ENCODE measurements around the gene SV2B. TPM values are rescaled to one million over a fixed set of nuclear protein-coding genes. Genes with fewer than 3 reads are reported as not detected.

The SV2B gene
- total RNA-seq (under 1 TPM in 3 of 5 donors, not detected in 2; 0.03 to 0.13 (median 0.09) TPM), total RNA-seq (0 to 1.1 (median 0.14) reads per million in 29 experiments)
- total RNA-seq (2013) = 0.06 TPM

- peak; percentile 82 to 96 (median 90) for ATAC-seq (replicated peaks in 1 of 4)
- Histone ChIP-seq H3K27ac (ENCODE audit: low read length) (no peak within 1 kb of the TSS), H3K4me1 (ENCODE audit: control insufficient read depth in 1 of 2, extremely low read depth in 1 of 2, insufficient read depth in 2 of 2, low read length in 2 of 2) (peaks cover 0 to 19% of the 10 kb centered on the region in 2 experiments), H3K4me3 (ENCODE audit: control insufficient read depth in 1 of 2, extremely low read depth in 1 of 2, low read length in 1 of 2) (peak within 1 kb of the TSS; percentile 48 to 71), H3K36me3 (ENCODE audit: control insufficient read depth in 2 of 2, extremely low read depth in 1 of 2, insufficient read depth in 1 of 2, low read length in 1 of 2) (no peaks in the 10 kb centered on the region), H3K9me3 (no peaks in the 10 kb centered on the region), H3K27me3 (replicated peaks in 1 of 2; ENCODE audit: control insufficient read depth in 2 of 2, extremely low read depth in 1 of 2, insufficient read depth in 2 of 2, low read length in 1 of 2) (peaks cover 21 to 55% of the 10 kb centered on the region in 2 experiments)
- no peaks in the 10 kb centered on the region for H3K36me3 Mint-ChIP-seq
- H3K4me3 Mint-ChIP-seq = peak within 1 kb of the TSS; percentile 73 to 84 (median 81)
- peak in 31 of 35 experiments; percentile 4 to 48 (median 24) for DNase-seq
- POLR2A ChIA-PET = no interaction called here
- peaks cover 67 to 84% of the 10 kb centered on the region in 2 donors for H3K27me3 Mint-ChIP-seq
- WGBS (ENCODE audit: insufficient coverage) = under 1% methylated on average over 64 of the region's 64 CpGs
- peaks cover 17 to 21% (median 19%) of the 10 kb centered on the region in 3 donors for H3K4me1 Mint-ChIP-seq
- CTCF ChIA-PET = no interaction called here
- H3K27ac Mint-ChIP-seq = no peak within 1 kb of the TSS
- H3K9me3 Mint-ChIP-seq = no peaks in the 10 kb centered on the region
These were observed at the start of gene SV2B for GRCh38 chr15:91099995-91100813. Gene SV2B (plus strand): TSS chr15:91100257. CDS start chr15:91226264, 126,007 bp downstream.

GRCh38 chr15:91051248-91051647 is 48.8 kb upstream of the SV2B start:
- peaks cover 9 to 34% (median 28%) of the 10 kb centered on the region in 3 donors for H3K4me1 Mint-ChIP-seq
- Histone ChIP-seq H3K27ac (ENCODE audit: low read length) (no peak overlapping the region), H3K27me3 (replicated peaks in 1 of 2; ENCODE audit: control insufficient read depth in 2 of 2, extremely low read depth in 1 of 2, insufficient read depth in 2 of 2, low read length in 1 of 2) (peaks cover 8 to 15% of the 10 kb centered on the region in 2 experiments), H3K4me3 (ENCODE audit: control insufficient read depth in 1 of 2, extremely low read depth in 1 of 2, low read length in 1 of 2) (no peak overlapping the region), H3K36me3 (ENCODE audit: control insufficient read depth in 2 of 2, extremely low read depth in 1 of 2, insufficient read depth in 1 of 2, low read length in 1 of 2) (no peaks in the 10 kb centered on the region), H3K9me3 (no peaks in the 10 kb centered on the region), H3K4me1 (ENCODE audit: control insufficient read depth in 1 of 2, extremely low read depth in 1 of 2, insufficient read depth in 2 of 2, low read length in 2 of 2) (peaks cover 0 to 18% of the 10 kb centered on the region in 2 experiments)
- WGBS (ENCODE audit: insufficient coverage) = 51% methylated on average over 3 of the region's 8 CpGs
- H3K4me3 Mint-ChIP-seq = no peak overlapping the region
- ChIA-PET CTCF (interaction anchor here in 1 of 2 donors (0.6 kb wide), 1 partner anchor 1250 kb away, joined by 6 read pairs; no protein-coding TSS in a partner anchor), POLR2A (no interaction called here)
- H3K36me3 Mint-ChIP-seq = no peaks in the 10 kb centered on the region
- ATAC-seq (replicated peaks in 1 of 4) = no peak
- H3K9me3 Mint-ChIP-seq = no peaks in the 10 kb centered on the region
- DNase-seq = no peak
- H3K27me3 Mint-ChIP-seq = peaks cover 21 to 28% of the 10 kb centered on the region in 2 donors
- no peak overlapping the region for H3K27ac Mint-ChIP-seq

- ChIA-PET POLR2A (no interaction called here), CTCF (interaction anchor here (0.9 to 1.9 kb wide), 3 partner anchors 217 to 651 kb away, joined by 3 to 15 read pairs (median 3); no protein-coding TSS in a partner anchor)
- Histone ChIP-seq H3K4me3 (ENCODE audit: control insufficient read depth in 1 of 2, extremely low read depth in 1 of 2, low read length in 1 of 2) (no peak overlapping the region), H3K27ac (ENCODE audit: low read length) (no peak overlapping the region), H3K4me1 (ENCODE audit: control insufficient read depth in 1 of 2, extremely low read depth in 1 of 2, insufficient read depth in 2 of 2, low read length in 2 of 2) (peaks cover 0 to 6% of the 10 kb centered on the region in 2 experiments), H3K9me3 (no peaks in the 10 kb centered on the region), H3K36me3 (ENCODE audit: control insufficient read depth in 2 of 2, extremely low read depth in 1 of 2, insufficient read depth in 1 of 2, low read length in 1 of 2) (no peaks in the 10 kb centered on the region), H3K27me3 (replicated peaks in 1 of 2; ENCODE audit: control insufficient read depth in 2 of 2, extremely low read depth in 1 of 2, insufficient read depth in 2 of 2, low read length in 1 of 2) (peaks cover 12 to 30% of the 10 kb centered on the region in 2 experiments)
- peaks cover 0 to 9% (median 1%) of the 10 kb centered on the region in 3 donors for H3K4me1 Mint-ChIP-seq
- H3K36me3 Mint-ChIP-seq = no peaks in the 10 kb centered on the region
- H3K9me3 Mint-ChIP-seq = no peaks in the 10 kb centered on the region
- no peak for ATAC-seq (replicated peaks in 1 of 4)
- no peak for DNase-seq
- no peak overlapping the region for H3K4me3 Mint-ChIP-seq
- WGBS (ENCODE audit: insufficient coverage) = no CpG with 5 or more reads among the region's 2 CpGs
- no peak overlapping the region for H3K27ac Mint-ChIP-seq
- H3K27me3 Mint-ChIP-seq = peaks cover 49 to 50% of the 10 kb centered on the region in 2 donors
These were observed 45.2 kb upstream of the SV2B start for GRCh38 chr15:91054816-91055215.

- ChIA-PET CTCF (interaction anchor here (1.3 to 2.9 kb wide), 3 partner anchors 216 to 220 kb away, joined by 3 to 33 read pairs (median 15); no protein-coding TSS in a partner anchor), POLR2A (no interaction called here)
- H3K27ac Mint-ChIP-seq = no peak overlapping the region
- Histone ChIP-seq H3K4me3 (ENCODE audit: control insufficient read depth in 1 of 2, extremely low read depth in 1 of 2, low read length in 1 of 2) (no peak overlapping the region), H3K27ac (ENCODE audit: low read length) (no peak overlapping the region), H3K27me3 (replicated peaks in 1 of 2; ENCODE audit: control insufficient read depth in 2 of 2, extremely low read depth in 1 of 2, insufficient read depth in 2 of 2, low read length in 1 of 2) (peaks cover 12 to 30% of the 10 kb centered on the region in 2 experiments), H3K9me3 (no peaks in the 10 kb centered on the region), H3K4me1 (ENCODE audit: control insufficient read depth in 1 of 2, extremely low read depth in 1 of 2, insufficient read depth in 2 of 2, low read length in 2 of 2) (peaks cover 0 to 3% of the 10 kb centered on the region in 2 experiments), H3K36me3 (ENCODE audit: control insufficient read depth in 2 of 2, extremely low read depth in 1 of 2, insufficient read depth in 1 of 2, low read length in 1 of 2) (no peaks in the 10 kb centered on the region)
- ATAC-seq (replicated peaks in 1 of 4) (peak in 3 of 4 experiments; percentile 31 to 51 (median 40)), DNase-seq (peak in 11 of 35 experiments; percentile 4 to 57 (median 9))
- H3K4me3 Mint-ChIP-seq = no peak overlapping the region
- H3K9me3 Mint-ChIP-seq = no peaks in the 10 kb centered on the region
- WGBS (ENCODE audit: insufficient coverage) = 18% methylated on average over 8 of the region's 11 CpGs
- H3K36me3 Mint-ChIP-seq = no peaks in the 10 kb centered on the region
- H3K4me1 Mint-ChIP-seq = peaks cover 0 to 5% (median 0%) of the 10 kb centered on the region in 3 donors
- H3K27me3 Mint-ChIP-seq = peaks cover 55 to 56% of the 10 kb centered on the region in 2 donors
These were observed 44.3 kb upstream of the SV2B start for GRCh38 chr15:91055548-91056331.

GRCh38 chr15:91061230-91061629 is 38.8 kb upstream of the SV2B start:
- no peak for DNase-seq
- no CpG with 5 or more reads among the region's 2 CpGs for WGBS (ENCODE audit: insufficient coverage)
- Mint-ChIP-seq H3K4me3 (no peak overlapping the region), H3K4me1 (no peaks in the 10 kb centered on the region), H3K9me3 (peaks cover 0 to 9% (median 4%) of the 10 kb centered on the region in 3 donors), H3K27me3 (peaks cover 30 to 38% of the 10 kb centered on the region in 2 donors), H3K36me3 (no peaks in the 10 kb centered on the region), H3K27ac (no peak overlapping the region)
- Histone ChIP-seq H3K27me3 (replicated peaks in 1 of 2; ENCODE audit: control insufficient read depth in 2 of 2, extremely low read depth in 1 of 2, insufficient read depth in 2 of 2, low read length in 1 of 2) (peaks cover 5 to 15% of the 10 kb centered on the region in 2 experiments), H3K27ac (ENCODE audit: low read length) (no peak overlapping the region), H3K36me3 (ENCODE audit: control insufficient read depth in 2 of 2, extremely low read depth in 1 of 2, insufficient read depth in 1 of 2, low read length in 1 of 2) (no peaks in the 10 kb centered on the region), H3K4me3 (ENCODE audit: control insufficient read depth in 1 of 2, extremely low read depth in 1 of 2, low read length in 1 of 2) (no peak overlapping the region), H3K4me1 (ENCODE audit: control insufficient read depth in 1 of 2, extremely low read depth in 1 of 2, insufficient read depth in 2 of 2, low read length in 2 of 2) (no peaks in the 10 kb centered on the region), H3K9me3 (no peaks in the 10 kb centered on the region)
- ATAC-seq (replicated peaks in 1 of 4) = no peak
- ChIA-PET POLR2A (no interaction called here), CTCF (no interaction called here)

- no peak overlapping the region for H3K4me3 Mint-ChIP-seq
- DNase-seq (no peak), ATAC-seq (replicated peaks in 1 of 4) (no peak)
- ChIA-PET CTCF (no interaction called here), POLR2A (no interaction called here)
- H3K4me3 ChIP-seq (ENCODE audit: control insufficient read depth in 1 of 2, extremely low read depth in 1 of 2, low read length in 1 of 2) = no peak overlapping the region
- H3K9me3 ChIP-seq = no peaks in the 10 kb centered on the region
- no peaks in the 10 kb centered on the region for H3K4me1 Mint-ChIP-seq
- no peaks in the 10 kb centered on the region for H3K4me1 ChIP-seq (ENCODE audit: control insufficient read depth in 1 of 2, extremely low read depth in 1 of 2, insufficient read depth in 2 of 2, low read length in 2 of 2)
- H3K27me3 Mint-ChIP-seq = peaks cover 23 to 40% of the 10 kb centered on the region in 2 donors
- WGBS (ENCODE audit: insufficient coverage) = 78% methylated on average over 4 of the region's 5 CpGs
- peaks cover 5 to 13% of the 10 kb centered on the region in 2 experiments for H3K27me3 ChIP-seq (replicated peaks in 1 of 2; ENCODE audit: control insufficient read depth in 2 of 2, extremely low read depth in 1 of 2, insufficient read depth in 2 of 2, low read length in 1 of 2)
- no peak overlapping the region for H3K27ac Mint-ChIP-seq
- H3K9me3 Mint-ChIP-seq = peaks cover 0 to 9% (median 4%) of the 10 kb centered on the region in 3 donors
- no peaks in the 10 kb centered on the region for H3K36me3 Mint-ChIP-seq
- no peak overlapping the region for H3K27ac ChIP-seq (ENCODE audit: low read length)
- no peaks in the 10 kb centered on the region for H3K36me3 ChIP-seq (ENCODE audit: control insufficient read depth in 2 of 2, extremely low read depth in 1 of 2, insufficient read depth in 1 of 2, low read length in 1 of 2)
These were observed 38.1 kb upstream of the SV2B start for GRCh38 chr15:91061997-91062396.
